ENCODE results near the gene HECTD3.

GRCh38 chr1:45002650-45003645 lies 8.2 kb downstream of the HECTD3 start:
- TF ChIP-seq CTCF (IDR thresholded peaks at IDR 0.05) = no peak
- no peak for TF ChIP-seq POLR2A (IDR thresholded peaks at IDR 0.05; ENCODE audit: low read depth)
- TF ChIP-seq POLR2AphosphoS5 (IDR thresholded peaks at IDR 0.05) = no peak
